ENCODE data around the gene FOXO1.
A peak's percentile ranks its signal among the peaks of the same experiment; 100 is the strongest.

Gene FOXO1

DNA sequence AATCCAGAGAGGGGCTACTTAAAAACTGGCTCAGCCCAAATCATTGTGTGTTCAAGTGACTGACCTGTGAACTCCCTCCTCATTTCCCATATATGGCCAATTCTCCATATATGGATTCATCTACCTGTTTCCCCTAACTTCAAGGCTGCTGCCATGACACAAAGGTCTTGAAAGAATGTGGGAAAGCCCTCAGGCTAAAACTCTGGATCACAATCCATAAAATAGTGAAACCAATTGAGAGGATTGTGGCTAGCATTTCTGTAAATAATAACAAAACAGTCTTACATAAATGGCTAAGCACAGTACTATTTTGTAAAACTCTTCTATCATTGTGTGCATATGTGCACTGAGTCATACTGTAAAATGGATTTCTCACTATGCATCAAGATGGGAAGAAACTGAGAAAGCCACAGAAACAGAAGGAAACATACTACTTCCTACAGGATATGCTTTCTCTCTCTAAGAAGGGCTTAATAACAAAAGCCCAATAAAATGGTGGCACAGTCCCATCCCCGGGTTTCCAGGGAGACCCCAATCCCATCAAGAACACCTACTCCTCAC is 80.5 kb downstream of the FOXO1 start:
- no peak overlapping the region for H3K4me3 ChIP-seq (ENCODE audit: low read length)
- DNase-seq (ENCODE audit: low read depth), result peak; percentile 49
- TF ChIP-seq, protein P1, sequence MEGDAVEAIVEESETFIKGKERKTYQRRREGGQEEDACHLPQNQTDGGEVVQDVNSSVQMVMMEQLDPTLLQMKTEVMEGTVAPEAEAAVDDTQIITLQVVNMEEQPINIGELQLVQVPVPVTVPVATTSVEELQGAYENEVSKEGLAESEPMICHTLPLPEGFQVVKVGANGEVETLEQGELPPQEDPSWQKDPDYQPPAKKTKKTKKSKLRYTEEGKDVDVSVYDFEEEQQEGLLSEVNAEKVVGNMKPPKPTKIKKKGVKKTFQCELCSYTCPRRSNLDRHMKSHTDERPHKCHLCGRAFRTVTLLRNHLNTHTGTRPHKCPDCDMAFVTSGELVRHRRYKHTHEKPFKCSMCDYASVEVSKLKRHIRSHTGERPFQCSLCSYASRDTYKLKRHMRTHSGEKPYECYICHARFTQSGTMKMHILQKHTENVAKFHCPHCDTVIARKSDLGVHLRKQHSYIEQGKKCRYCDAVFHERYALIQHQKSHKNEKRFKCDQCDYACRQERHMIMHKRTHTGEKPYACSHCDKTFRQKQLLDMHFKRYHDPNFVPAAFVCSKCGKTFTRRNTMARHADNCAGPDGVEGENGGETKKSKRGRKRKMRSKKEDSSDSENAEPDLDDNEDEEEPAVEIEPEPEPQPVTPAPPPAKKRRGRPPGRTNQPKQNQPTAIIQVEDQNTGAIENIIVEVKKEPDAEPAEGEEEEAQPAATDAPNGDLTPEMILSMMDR (IDR thresholded peaks at IDR 0.05; ENCODE audit: insufficient read depth, low read depth, low read length, missing control alignments), result no peak

DNA sequence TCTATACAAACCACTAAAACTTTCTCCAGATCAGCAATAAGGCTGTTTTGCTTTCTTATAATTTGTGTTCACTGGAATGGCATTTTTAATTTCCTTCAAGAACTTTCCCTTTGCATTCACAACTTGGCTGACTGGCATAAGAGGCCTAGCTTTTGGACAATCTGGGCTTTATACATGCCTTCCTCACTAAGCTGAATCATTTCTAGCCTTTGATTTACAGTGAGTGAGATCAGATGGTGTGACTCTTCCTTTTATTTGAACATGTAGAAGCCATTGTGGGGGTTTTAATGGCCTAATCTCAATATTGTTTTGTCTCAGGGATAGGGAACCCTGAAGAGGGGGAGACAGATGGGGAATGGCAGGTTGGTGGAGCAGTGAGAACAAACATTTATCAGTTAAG is 82.7 kb downstream of the FOXO1 start:
- TF ChIP-seq, protein P1 (IDR thresholded peaks at IDR 0.05; ENCODE audit: insufficient read depth, low read depth, low read length, missing control alignments), result no peak
- H3K4me3 ChIP-seq (ENCODE audit: low read length), result no peak overlapping the region
- DNase-seq (ENCODE audit: low read depth), result no peak

DNA sequence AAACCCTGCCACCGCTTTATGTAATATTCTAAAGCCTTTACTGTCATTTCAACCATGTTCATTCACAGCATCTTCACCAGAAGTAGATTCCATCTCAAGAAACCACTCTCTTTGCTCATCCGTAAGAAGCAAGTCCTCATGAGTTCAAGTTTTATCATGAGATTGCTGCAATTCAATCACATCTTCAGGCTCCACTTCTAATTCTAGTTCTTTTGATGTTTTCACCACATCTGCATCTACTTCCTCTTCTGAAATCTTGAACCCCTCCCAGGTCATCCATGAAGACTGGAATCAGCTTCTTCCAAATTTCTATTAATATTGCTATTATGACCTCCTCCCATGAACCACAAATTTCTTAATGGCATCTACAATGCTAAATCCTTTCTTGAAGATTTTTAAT is 83.9 kb downstream of the FOXO1 start:
- TF ChIP-seq, protein P1 (IDR thresholded peaks at IDR 0.05; ENCODE audit: insufficient read depth, low read depth, low read length, missing control alignments), result no peak
- no peak overlapping the region for H3K4me3 ChIP-seq (ENCODE audit: low read length)
- DNase-seq (ENCODE audit: low read depth), result no peak

DNA sequence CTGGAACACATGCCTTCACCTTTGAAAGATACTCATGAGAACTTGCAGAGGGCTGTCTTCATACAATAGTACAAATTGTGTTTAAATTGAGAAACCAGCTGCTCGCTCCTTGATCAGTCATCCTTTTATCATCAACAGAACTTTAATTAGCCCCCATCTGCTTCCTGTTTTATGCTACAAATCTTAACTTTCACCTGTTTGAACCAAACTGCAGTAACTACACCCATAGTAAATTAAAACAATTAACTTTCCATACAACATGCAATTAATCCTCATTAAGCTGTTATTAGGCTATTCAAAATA is 85.2 kb downstream of the FOXO1 start:
- DNase-seq (ENCODE audit: low read depth), result no peak
- H3K4me3 ChIP-seq (ENCODE audit: low read length), result no peak overlapping the region
- TF ChIP-seq, protein P1 (IDR thresholded peaks at IDR 0.05; ENCODE audit: insufficient read depth, low read depth, low read length, missing control alignments), result no peak

DNA sequence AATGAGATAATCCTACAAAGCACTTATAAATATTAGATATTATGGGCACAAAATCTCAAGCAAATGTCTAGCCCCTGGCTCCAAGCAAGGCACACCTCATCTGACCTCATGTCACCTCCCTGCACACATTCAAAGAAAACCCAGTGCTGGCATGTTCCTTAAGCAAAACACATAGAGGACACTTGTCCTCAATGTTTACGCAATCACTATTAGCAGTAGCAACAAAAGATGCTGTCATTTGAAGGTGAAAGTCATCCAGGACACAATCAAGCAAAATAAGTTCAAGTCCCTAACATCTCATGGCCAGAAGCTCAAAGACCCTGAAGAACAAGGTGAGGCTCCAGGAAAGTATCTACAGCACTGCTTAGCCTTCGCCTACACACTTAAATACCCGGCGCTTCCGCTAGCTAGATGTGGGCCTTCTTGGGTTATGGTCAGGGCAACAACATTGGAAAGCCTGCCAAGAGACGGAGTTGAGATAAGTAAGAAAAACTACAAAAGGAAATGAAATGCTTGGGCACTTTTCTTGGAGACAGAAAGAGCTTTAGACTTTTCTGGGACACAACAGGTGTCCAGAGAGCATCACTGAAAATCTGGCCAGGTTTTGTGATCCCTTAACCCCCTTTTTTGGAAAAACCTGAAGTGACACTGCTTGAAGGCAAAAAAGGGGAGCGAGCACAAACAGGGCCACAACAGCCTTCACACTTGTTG is 85.7 kb downstream of the FOXO1 start:
- no peak for DNase-seq (ENCODE audit: low read depth)
- H3K4me3 ChIP-seq (ENCODE audit: low read length), result no peak overlapping the region
- TF ChIP-seq, protein P1 (IDR thresholded peaks at IDR 0.05; ENCODE audit: insufficient read depth, low read depth, low read length, missing control alignments), result no peak

DNA sequence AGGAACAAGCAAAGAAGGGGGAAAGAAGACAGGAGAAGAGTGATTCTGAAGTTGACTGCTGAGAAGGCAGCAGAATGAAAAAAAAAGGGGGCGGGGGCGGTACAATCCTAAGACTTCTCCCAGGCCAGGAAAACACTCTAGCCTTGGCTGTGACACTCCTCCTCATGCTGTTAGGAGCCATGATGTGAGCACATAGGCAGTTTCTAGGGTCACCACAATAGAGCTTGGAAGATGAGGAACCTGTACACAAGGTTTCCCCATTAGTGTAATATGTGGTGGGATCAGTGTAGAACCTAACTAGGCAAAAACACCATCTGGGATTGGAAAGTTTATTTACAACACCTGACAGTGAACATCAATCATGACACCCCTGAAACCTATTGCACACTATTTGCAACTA is 86.9 kb downstream of the FOXO1 start:
- no peak for DNase-seq (ENCODE audit: low read depth)
- TF ChIP-seq, protein P1 (IDR thresholded peaks at IDR 0.05; ENCODE audit: insufficient read depth, low read depth, low read length, missing control alignments), result no peak
- H3K4me3 ChIP-seq (ENCODE audit: low read length), result no peak overlapping the region

DNA sequence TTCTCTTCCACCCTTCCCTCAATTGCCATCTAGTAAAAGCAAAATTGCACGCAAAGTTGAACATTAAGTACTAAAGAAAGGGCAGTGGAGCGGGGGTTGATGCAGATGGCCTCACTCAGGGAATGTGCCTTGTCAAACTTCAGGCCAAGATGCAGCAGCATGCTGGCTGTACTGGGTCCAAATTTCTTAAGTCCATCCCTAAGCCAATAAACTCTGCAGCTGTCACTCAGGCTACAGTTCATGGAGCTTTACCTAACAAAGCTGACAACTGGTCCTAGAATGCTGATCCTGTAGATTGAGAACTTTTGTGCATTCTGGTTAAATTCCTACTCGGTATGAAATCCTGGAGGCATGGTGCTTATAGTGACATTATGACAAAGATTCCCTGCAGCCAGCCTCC is 88.4 kb downstream of the FOXO1 start:
- DNase-seq (ENCODE audit: low read depth), result no peak
- H3K4me3 ChIP-seq (ENCODE audit: low read length), result no peak overlapping the region
- TF ChIP-seq, protein P1 (IDR thresholded peaks at IDR 0.05; ENCODE audit: insufficient read depth, low read depth, low read length, missing control alignments), result no peak
